HUES64 (cell line): ENCODE results near the gene DNM3.

Experiments
- H3K27ac ChIP-seq: 2 replicates; pipeline ENCODE4 v1.7.0; 2013; ENCODE audit warnings: low read depth, low read length, inconsistent platforms
- H3K27me3 ChIP-seq: 2 replicates; pipeline ENCODE4 v1.6.1; 2013; ENCODE audit warnings: mild to moderate bottlenecking, low read length; ENCODE audit not compliant: insufficient read depth
- H3K36me3 ChIP-seq: 2 replicates; pipeline ENCODE4 v1.6.1; 2013; ENCODE audit warnings: mild to moderate bottlenecking, low read length; ENCODE audit not compliant: insufficient read depth
- H3K4me1 ChIP-seq: 2 replicates; pipeline ENCODE4 v1.6.1; 2013; ENCODE audit warnings: mild to moderate bottlenecking, low read length, moderate library complexity; ENCODE audit not compliant: insufficient read depth
- H3K4me3 ChIP-seq: 2 replicates; pipeline ENCODE4 v1.5.1; 2013; ENCODE audit warnings: mild to moderate bottlenecking, low read length, moderate library complexity
- H3K9ac ChIP-seq: 2 replicates; pipeline ENCODE4 v1.6.1; 2013; ENCODE audit warnings: mild to moderate bottlenecking, low read depth, low read length
- H3K9me3 ChIP-seq: 2 replicates; pipeline ENCODE4 v1.6.1; 2013; ENCODE audit warnings: low read depth, low read length; ENCODE audit not compliant: insufficient read depth
- WGBS: fragments of 150-250, 120-280 bp; methylation state at CpG from one replicate; pipeline ENCODE4 v1.1.7; 2013; ENCODE audit warnings: missing lambda C conversion rate; 5-methylcytosine and 5-hydroxymethylcytosine counted together

DNM3 gene

GRCh38 chr1:172398970-172399755 lies 557.9 kb downstream of the DNM3 start:
- Histone ChIP-seq H3K36me3 (no peaks in the 10 kb centered on the region), H3K4me1 (peaks cover 26% of the 10 kb centered on the region)
- WGBS = 52% methylated on average over 9 of the region's 9 CpGs

DNA sequence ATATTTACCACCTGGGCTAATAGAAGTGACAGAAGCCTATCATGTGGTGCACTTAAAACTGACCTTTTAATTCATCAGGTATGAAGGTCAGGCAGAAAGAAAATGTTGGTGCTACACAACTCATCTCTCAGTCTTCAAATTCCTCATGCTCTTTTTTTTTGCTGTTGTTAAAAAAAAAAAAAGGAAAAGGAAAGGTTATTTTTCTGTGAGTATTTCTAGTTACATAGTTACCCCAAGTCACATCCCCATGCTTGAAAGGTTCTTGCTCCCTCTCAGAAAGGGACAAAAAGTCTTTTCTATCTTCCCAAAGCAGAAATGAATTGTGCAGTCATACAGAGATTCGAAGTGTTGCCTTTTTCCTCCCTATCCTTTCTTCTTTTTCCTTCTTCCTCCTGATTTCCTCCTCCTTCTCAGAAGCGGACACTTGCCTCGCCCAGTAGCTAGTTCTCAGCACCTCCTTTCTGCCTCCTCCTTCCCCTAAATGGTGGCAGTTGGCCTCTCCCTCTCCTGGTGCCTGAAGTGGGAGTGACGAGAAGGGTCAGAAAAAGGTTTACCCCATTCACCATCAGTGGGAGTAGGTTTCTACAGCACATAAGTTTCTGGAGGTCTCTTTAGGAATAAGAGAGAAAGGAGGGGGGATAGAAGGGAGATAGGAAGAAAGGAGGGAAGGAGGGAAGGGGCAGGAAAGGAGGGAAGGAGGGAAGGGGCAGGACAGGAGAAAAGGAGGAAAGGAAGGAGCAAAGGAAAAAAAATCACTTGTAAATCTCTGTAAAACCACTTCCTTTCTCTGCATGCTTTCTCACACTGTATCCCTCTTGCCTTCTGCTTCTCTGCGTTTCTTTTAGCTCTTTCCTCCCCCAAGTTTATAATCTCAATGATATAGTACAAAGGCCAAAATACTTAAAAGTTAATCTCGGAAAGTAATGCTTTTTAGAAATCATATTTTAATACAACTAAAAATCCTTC lies 558.7 kb downstream of the DNM3 start:
- Histone ChIP-seq H3K9ac (no peak overlapping the region), H3K4me1 (peaks cover 19% of the 10 kb centered on the region; the same call in 1 of the 2 replicates)

More at GRCh38 chr1:172398970-172399755, 557.9 kb downstream of the DNM3 start:
- H3K9ac ChIP-seq = peak overlapping the region; percentile 7; the same call in 1 of the 2 replicates
- no peaks in the 10 kb centered on the region for H3K27me3 ChIP-seq
- H3K27ac ChIP-seq = no peak overlapping the region
- H3K4me3 ChIP-seq = no peak overlapping the region
- H3K9me3 ChIP-seq = no peaks in the 10 kb centered on the region

DNA sequence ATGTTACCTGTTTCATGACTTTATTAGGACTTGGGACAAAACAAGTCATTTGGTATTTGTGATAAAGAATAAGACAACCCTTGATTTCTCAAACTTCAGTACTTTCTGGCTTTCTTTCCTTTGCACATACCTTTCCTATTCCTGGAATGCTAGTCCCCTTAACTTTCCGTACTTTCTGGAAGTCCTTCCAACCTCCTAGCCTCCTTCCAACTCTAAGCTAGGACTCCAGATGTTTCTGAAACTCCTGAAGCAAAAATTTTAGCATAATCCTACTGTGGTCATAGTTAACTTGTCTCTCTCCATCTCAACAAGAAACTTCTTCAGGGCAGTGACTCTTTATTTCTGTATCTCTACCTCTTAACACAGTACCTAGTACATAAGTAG lies 559.4 kb downstream of the DNM3 start:
- Histone ChIP-seq H3K27me3 (no peaks in the 10 kb centered on the region), H3K9me3 (no peaks in the 10 kb centered on the region), H3K4me3 (no peak overlapping the region), H3K36me3 (no peaks in the 10 kb centered on the region), H3K27ac (no peak overlapping the region), H3K9ac (no peak overlapping the region), H3K4me1 (peaks cover 16% of the 10 kb centered on the region; the same call in 1 of the 2 replicates)
- WGBS = 93% methylated on average over 1 of the region's 1 CpG

More for the DNA sequence above, 558.7 kb downstream of the DNM3 start:
- Histone ChIP-seq H3K4me3 (no peak overlapping the region), H3K27me3 (no peaks in the 10 kb centered on the region), H3K9me3 (no peaks in the 10 kb centered on the region), H3K36me3 (no peaks in the 10 kb centered on the region), H3K27ac (no peak overlapping the region)
- WGBS = 70% methylated on average over 5 of the region's 6 CpGs

GRCh38 chr1:172401477-172401876 lies 560.2 kb downstream of the DNM3 start:
- no peak overlapping the region for H3K4me3 ChIP-seq
- peaks cover 15% of the 10 kb centered on the region; the same call in 1 of the 2 replicates for H3K4me1 ChIP-seq
- H3K27me3 ChIP-seq = no peaks in the 10 kb centered on the region
- H3K36me3 ChIP-seq = no peaks in the 10 kb centered on the region
- H3K9me3 ChIP-seq = no peaks in the 10 kb centered on the region
- no peak overlapping the region for H3K27ac ChIP-seq
- no peak overlapping the region for H3K9ac ChIP-seq

- H3K4me3 ChIP-seq = no peak overlapping the region
- 74% methylated on average over 5 of the region's 5 CpGs for WGBS
- no peaks in the 10 kb centered on the region for H3K9me3 ChIP-seq
- H3K36me3 ChIP-seq = no peaks in the 10 kb centered on the region
- H3K4me1 ChIP-seq = peaks cover 15% of the 10 kb centered on the region; the same call in 1 of the 2 replicates
- H3K27me3 ChIP-seq = no peaks in the 10 kb centered on the region
- no peak overlapping the region for H3K9ac ChIP-seq
- H3K27ac ChIP-seq = no peak overlapping the region
Measured at GRCh38 chr1:172401892-172402291, 560.6 kb downstream of the DNM3 start.

GRCh38 chr1:172402878-172403569 lies 561.7 kb downstream of the DNM3 start:
- no peak overlapping the region for H3K9ac ChIP-seq
- no peaks in the 10 kb centered on the region for H3K36me3 ChIP-seq
- H3K4me1 ChIP-seq = peaks cover 15% of the 10 kb centered on the region; the same call in 1 of the 2 replicates
- WGBS = 95% methylated on average over 1 of the region's 1 CpG
- no peaks in the 10 kb centered on the region for H3K9me3 ChIP-seq
- no peak overlapping the region for H3K27ac ChIP-seq
- H3K4me3 ChIP-seq = no peak overlapping the region
- H3K27me3 ChIP-seq = no peaks in the 10 kb centered on the region

- Histone ChIP-seq H3K27ac (no peak overlapping the region), H3K36me3 (no peaks in the 10 kb centered on the region), H3K4me1 (peaks cover 7% of the 10 kb centered on the region; the same call in 1 of the 2 replicates), H3K4me3 (no peak overlapping the region), H3K9ac (no peak overlapping the region), H3K9me3 (no peaks in the 10 kb centered on the region), H3K27me3 (no peaks in the 10 kb centered on the region)
Measured at GRCh38 chr1:172404121-172404520, 562.8 kb downstream of the DNM3 start.

DNA sequence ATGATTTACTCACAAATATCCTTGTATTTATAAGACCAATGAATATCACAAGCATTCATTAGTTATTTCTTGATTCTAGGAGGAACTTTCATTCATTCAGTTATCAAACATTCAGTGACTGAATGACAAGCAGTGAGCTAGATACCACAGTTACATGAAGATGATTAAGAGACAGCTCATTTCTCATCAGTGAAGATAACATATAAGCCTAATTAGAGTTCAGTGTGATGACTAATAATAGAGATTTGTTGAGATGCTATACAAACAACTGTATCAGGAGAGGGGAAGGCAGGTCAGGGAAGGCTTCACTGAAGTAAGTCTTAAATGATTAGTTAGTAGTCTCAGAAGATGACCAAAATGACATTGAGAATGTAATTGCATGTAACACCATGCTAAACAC lies 564.6 kb downstream of the DNM3 start:
- no peaks in the 10 kb centered on the region for H3K9me3 ChIP-seq

DNA sequence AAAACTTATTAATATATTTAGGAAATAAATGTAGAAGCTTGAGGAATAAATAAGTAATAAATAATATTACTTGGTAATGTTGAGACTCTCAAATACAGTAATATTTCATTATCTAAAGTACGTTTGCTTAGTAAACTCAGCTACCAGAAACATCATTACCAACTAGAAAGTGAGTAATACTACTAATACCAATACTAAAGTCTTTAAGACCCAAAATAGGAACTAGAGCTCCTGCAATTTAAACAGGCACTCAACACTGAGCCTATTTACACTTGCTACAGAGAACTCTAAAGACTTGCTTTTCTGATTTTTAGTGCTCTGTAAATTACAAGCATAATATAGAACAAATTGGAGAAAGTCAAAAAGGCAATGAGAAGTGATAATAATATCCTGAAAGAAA lies 565.7 kb downstream of the DNM3 start:
- Histone ChIP-seq H3K9ac (no peak overlapping the region), H3K4me3 (no peak overlapping the region), H3K9me3 (no peaks in the 10 kb centered on the region), H3K36me3 (no peaks in the 10 kb centered on the region), H3K27ac (no peak overlapping the region), H3K27me3 (no peaks in the 10 kb centered on the region), H3K4me1 (no peaks in the 10 kb centered on the region)
- WGBS = 93% methylated on average over 1 of the region's 1 CpG

More for the DNA sequence above, 564.6 kb downstream of the DNM3 start:
- no peaks in the 10 kb centered on the region for H3K4me1 ChIP-seq
- H3K4me3 ChIP-seq = no peak overlapping the region
- H3K27ac ChIP-seq = no peak overlapping the region
- no peak overlapping the region for H3K9ac ChIP-seq
- H3K27me3 ChIP-seq = no peaks in the 10 kb centered on the region
- no peaks in the 10 kb centered on the region for H3K36me3 ChIP-seq

- Histone ChIP-seq H3K36me3 (no peaks in the 10 kb centered on the region), H3K27me3 (no peaks in the 10 kb centered on the region), H3K9me3 (no peaks in the 10 kb centered on the region), H3K9ac (no peak overlapping the region), H3K4me1 (no peaks in the 10 kb centered on the region), H3K27ac (no peak overlapping the region), H3K4me3 (no peak overlapping the region)
- WGBS = 100% methylated on average over 1 of the region's 1 CpG
Measured at GRCh38 chr1:172408958-172409357, 567.7 kb downstream of the DNM3 start.

- no peaks in the 10 kb centered on the region for H3K4me1 ChIP-seq
- H3K4me3 ChIP-seq = no peak overlapping the region
- H3K27me3 ChIP-seq = no peaks in the 10 kb centered on the region
- WGBS = 100% methylated on average over 1 of the region's 1 CpG
- no peaks in the 10 kb centered on the region for H3K9me3 ChIP-seq
- no peaks in the 10 kb centered on the region for H3K36me3 ChIP-seq
- H3K9ac ChIP-seq = no peak overlapping the region
- no peak overlapping the region for H3K27ac ChIP-seq
Measured at GRCh38 chr1:172410027-172410426, 568.7 kb downstream of the DNM3 start.
